ENCODE results near the gene ATOH1. TPM values are rescaled to one million over a fixed set of nuclear protein-coding genes. Genes with fewer than 3 reads are reported as not detected.

Gene ATOH1
- total and polyA plus RNA-seq, 10 of the 15 experiments (the other 5 are each of a cell fraction or from before 2014, with no cell fraction given), result not detected

- ChIA-PET CTCF (interaction anchor here (1.2 kb wide), 1 partner anchor 8 kb away, joined by 3 read pairs; no protein-coding TSS in a partner anchor), RAD21 (ENCODE audit: unreplicated experiment) (no interaction called here), POLR2A (no interaction called here), SMC1A (ENCODE audit: uncharacterized antibody, unreplicated experiment) (no interaction called here)
- H3K36me3 ChIP-seq (ENCODE audit: control insufficient read depth in 2 of 2, insufficient read depth in 2 of 2, low read length in 1 of 2), result no peaks in the 10 kb centered on the region
- TF ChIP-seq ZSCAN29 (IDR thresholded peaks at IDR 0.05) (no peak), SRF (IDR thresholded peaks at IDR 0.05; ENCODE audit: low read depth in 2 of 2, low read length in 2 of 2) (no peak), CTCF (IDR thresholded peaks at IDR 0.05 in 2 of 3, conservative IDR thresholded peaks at IDR 0.05 in 1 of 3; ENCODE audit: control insufficient read depth in 2 of 3, extremely low read depth in 1 of 3, insufficient read depth in 1 of 3, low read depth in 3 of 3, low read length in 3 of 3) (no peak), NFYB (IDR thresholded peaks at IDR 0.05; ENCODE audit: insufficient read depth, low read depth, low read length) (no peak), MTA2 (IDR thresholded peaks at IDR 0.05; ENCODE audit: low read depth) (no peak), EP300 (IDR thresholded peaks at IDR 0.05; ENCODE audit: borderline replicate concordance in 1 of 2, control insufficient read depth in 1 of 2, low read depth in 2 of 2, low read length in 2 of 2) (no peak), SMAD1 (IDR thresholded peaks at IDR 0.05; ENCODE audit: low read depth, partially characterized antibody) (no peak), NFIC (IDR thresholded peaks at IDR 0.05; ENCODE audit: low read depth, low read length) (no peak), STAT1 (conservative IDR thresholded peaks at IDR 0.05) (no peak), RAD21 (IDR thresholded peaks at IDR 0.05; ENCODE audit: insufficient read depth, low read depth, low read length) (no peak)
- intact Hi-C loops (cut with micrococcal nuclease; ENCODE audit: unreplicated experiment) (no loop called here), in situ Hi-C loops (cut with MboI) (no loop called here)
- no peaks in the 10 kb centered on the region; the same call in 1 of the 3 replicates for H3K9me3 ChIP-seq (replicated peaks; ENCODE audit: control insufficient read depth, insufficient read depth, low read length)
- FAIRE-seq (no peak), DNase-seq (ENCODE audit: low read depth, low spot score) (no peak), ATAC-seq (no peak; the same call in 2 of the 3 replicates)
- H3K79me2 ChIP-seq (ENCODE audit: control insufficient read depth, insufficient read depth, low read length), result no peaks in the 10 kb centered on the region
- H3K4me2 ChIP-seq (ENCODE audit: control insufficient read depth, insufficient read depth), result no peak overlapping the region
- BruUV-seq (replicated peaks), result no TSS peak
- H3K4me1 ChIP-seq (ENCODE audit: control insufficient read depth, insufficient read depth, low read length), result no peaks in the 10 kb centered on the region
- H3K27me3 ChIP-seq (replicated peaks in 1 of 2; ENCODE audit: control insufficient read depth in 2 of 2, insufficient read depth in 2 of 2, low read length in 1 of 2), result peaks cover 5 to 8% of the 10 kb centered on the region in 2 experiments
- no peak overlapping the region for H3K27ac ChIP-seq (ENCODE audit: control insufficient read depth, insufficient read depth)
- H3K4me3 ChIP-seq, result no peak overlapping the region
- H2AFZ ChIP-seq (ENCODE audit: control insufficient read depth, low read depth, low read length), result no peak overlapping the region
- no peak overlapping the region for H3K9ac ChIP-seq (ENCODE audit: control insufficient read depth, insufficient read depth, low read length)
- 5% methylated on average over 4 of the region's 4 CpGs for WGBS (ENCODE audit: insufficient coverage, insufficient replicate concordance, low lambda C conversion rate, missing lambda C conversion rate)
- H4K20me1 ChIP-seq (ENCODE audit: control insufficient read depth, insufficient read depth), result no peaks in the 10 kb centered on the region
Measured at GRCh38 chr4:93825551-93826216, 2.9 kb upstream of the ATOH1 start.

Measured in GM12878 (cell line).